ENCODE measurements around the gene CUZD1.

Gene CUZD1

DNA sequence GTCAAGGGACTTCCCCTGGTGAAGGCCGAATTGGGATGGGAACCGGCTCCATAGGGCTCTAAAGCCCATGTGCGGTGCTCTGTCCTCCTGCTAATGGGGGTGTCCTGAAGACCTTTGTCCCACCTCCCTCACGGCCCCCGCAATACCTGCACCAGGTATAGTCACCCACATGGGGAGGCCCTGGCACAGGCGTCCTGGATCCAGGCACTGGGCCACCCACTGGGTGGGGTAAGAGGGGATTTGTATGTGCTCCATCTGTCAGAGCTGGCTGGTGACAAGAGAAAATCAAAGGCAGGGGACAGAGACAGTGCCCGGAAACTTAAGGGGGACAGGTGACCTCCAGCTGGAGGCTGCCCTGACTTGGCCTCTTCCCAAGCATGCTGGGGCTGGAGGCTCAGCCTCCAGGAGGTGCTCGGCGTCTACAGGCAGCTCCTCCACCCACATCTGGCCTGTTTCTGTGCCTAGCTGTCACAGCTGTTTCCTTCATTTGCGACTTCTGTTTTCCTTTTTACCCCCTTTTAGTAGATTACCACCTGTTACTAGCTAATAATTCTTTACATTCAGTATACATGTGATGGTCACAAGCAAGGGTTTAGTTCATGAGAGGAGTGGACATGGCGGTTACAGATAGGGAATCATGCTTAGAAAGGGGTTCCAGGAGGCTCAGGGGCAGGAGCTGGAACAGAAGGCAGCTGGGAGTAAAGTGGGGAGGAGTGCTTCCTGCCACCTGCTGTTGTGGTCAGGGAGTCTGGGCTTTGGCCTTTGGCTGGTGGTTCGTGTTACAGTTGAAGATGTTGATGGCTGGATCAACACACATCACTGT lies 2.3 kb upstream of the CUZD1 start:
- TF ChIP-seq FOXP2 (optimal IDR thresholded peaks at IDR 0.05; ENCODE audit: borderline replicate concordance, extremely low read depth, extremely low read length, insufficient read depth) (no peak), TAF1 (IDR thresholded peaks at IDR 0.05; ENCODE audit: borderline replicate concordance, insufficient read depth, low read length) (no peak), SIN3A (IDR thresholded peaks at IDR 0.05; ENCODE audit: borderline replicate concordance, insufficient read depth, low read length) (no peak), POLR2AphosphoS5 (IDR thresholded peaks at IDR 0.05; ENCODE audit: low read depth, low read length) (no peak)
- TF ChIP-seq, protein P1, sequence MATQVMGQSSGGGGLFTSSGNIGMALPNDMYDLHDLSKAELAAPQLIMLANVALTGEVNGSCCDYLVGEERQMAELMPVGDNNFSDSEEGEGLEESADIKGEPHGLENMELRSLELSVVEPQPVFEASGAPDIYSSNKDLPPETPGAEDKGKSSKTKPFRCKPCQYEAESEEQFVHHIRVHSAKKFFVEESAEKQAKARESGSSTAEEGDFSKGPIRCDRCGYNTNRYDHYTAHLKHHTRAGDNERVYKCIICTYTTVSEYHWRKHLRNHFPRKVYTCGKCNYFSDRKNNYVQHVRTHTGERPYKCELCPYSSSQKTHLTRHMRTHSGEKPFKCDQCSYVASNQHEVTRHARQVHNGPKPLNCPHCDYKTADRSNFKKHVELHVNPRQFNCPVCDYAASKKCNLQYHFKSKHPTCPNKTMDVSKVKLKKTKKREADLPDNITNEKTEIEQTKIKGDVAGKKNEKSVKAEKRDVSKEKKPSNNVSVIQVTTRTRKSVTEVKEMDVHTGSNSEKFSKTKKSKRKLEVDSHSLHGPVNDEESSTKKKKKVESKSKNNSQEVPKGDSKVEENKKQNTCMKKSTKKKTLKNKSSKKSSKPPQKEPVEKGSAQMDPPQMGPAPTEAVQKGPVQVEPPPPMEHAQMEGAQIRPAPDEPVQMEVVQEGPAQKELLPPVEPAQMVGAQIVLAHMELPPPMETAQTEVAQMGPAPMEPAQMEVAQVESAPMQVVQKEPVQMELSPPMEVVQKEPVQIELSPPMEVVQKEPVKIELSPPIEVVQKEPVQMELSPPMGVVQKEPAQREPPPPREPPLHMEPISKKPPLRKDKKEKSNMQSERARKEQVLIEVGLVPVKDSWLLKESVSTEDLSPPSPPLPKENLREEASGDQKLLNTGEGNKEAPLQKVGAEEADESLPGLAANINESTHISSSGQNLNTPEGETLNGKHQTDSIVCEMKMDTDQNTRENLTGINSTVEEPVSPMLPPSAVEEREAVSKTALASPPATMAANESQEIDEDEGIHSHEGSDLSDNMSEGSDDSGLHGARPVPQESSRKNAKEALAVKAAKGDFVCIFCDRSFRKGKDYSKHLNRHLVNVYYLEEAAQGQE (IDR thresholded peaks at IDR 0.05; ENCODE audit: insufficient read depth in 1 of 2, low read depth in 2 of 2, low read length in 2 of 2) = no peak

DNA sequence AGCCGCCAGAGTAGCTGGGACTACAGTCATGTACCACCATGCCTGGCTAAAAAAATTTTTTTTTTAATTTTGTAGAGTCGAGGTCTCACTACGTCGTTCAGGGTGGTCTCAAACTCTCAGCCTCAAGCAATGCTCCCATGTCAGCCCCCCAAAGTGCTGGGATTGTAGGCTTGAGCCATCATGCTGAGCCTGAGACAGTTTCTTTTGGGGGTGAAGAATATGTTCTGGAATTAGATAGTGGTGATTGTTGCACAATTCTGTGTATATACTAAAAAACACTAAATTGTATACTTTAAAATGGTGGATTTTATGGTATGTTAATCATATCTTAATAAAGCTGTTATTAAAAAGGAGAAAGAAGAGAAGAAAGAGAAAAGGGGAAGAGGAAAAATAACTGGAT lies 1.5 kb downstream of the CUZD1 start:
- no peak for TF ChIP-seq TAF1 (IDR thresholded peaks at IDR 0.05; ENCODE audit: borderline replicate concordance, insufficient read depth, low read length)
- TF ChIP-seq FOXP2 (optimal IDR thresholded peaks at IDR 0.05; ENCODE audit: borderline replicate concordance, extremely low read depth, extremely low read length, insufficient read depth) = no peak
- TF ChIP-seq, protein P1 (IDR thresholded peaks at IDR 0.05; ENCODE audit: insufficient read depth in 1 of 2, low read depth in 2 of 2, low read length in 2 of 2) = no peak
- TF ChIP-seq POLR2AphosphoS5 (IDR thresholded peaks at IDR 0.05; ENCODE audit: low read depth, low read length) = no peak
- no peak for TF ChIP-seq SIN3A (IDR thresholded peaks at IDR 0.05; ENCODE audit: borderline replicate concordance, insufficient read depth, low read length)

DNA sequence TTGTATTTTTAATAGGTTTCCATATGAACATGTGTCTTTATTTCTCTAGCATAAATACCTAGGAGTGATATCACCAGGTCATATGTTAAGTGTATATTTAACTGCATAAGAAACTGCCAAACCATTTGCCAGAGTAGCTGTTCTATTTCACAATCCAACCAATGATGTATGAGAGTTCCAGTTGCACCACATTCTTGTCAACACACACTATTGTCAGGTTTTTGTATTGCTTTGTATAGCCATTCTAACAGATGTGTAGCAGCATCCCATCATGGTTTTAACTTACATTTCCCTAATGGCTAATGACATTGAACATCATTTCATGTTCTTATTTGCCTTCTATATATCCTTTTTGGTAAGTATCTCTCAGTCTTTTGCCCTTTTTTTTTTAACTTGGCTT lies 4.1 kb downstream of the CUZD1 start:
- TF ChIP-seq SIN3A (IDR thresholded peaks at IDR 0.05; ENCODE audit: borderline replicate concordance, insufficient read depth, low read length) = no peak
- TF ChIP-seq, protein P1 (IDR thresholded peaks at IDR 0.05; ENCODE audit: insufficient read depth in 1 of 2, low read depth in 2 of 2, low read length in 2 of 2) = no peak
- TF ChIP-seq FOXP2 (optimal IDR thresholded peaks at IDR 0.05; ENCODE audit: borderline replicate concordance, extremely low read depth, extremely low read length, insufficient read depth) = no peak
- TF ChIP-seq POLR2AphosphoS5 (IDR thresholded peaks at IDR 0.05; ENCODE audit: low read depth, low read length) = no peak
- no peak for TF ChIP-seq TAF1 (IDR thresholded peaks at IDR 0.05; ENCODE audit: borderline replicate concordance, insufficient read depth, low read length)

DNA sequence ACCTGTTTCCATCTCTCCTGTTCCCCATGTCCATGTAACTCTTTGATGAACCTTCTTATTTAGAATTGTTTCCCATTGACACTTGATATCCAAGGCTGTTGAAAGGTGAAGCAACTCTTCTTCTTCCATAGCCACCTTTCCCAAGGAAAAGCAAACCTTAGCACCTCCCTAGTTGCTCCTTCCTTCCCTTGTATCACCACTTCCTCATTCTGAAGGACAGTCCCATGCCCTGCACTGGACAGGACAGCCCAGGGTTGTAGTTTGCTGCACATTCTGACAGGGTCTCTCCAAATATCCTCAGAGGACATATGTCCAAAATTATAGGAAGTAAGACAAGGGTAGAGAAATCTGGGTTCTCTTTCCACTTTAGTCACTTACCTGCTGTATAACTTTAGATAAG lies 6.2 kb downstream of the CUZD1 start:
- no peak for TF ChIP-seq TAF1 (IDR thresholded peaks at IDR 0.05; ENCODE audit: borderline replicate concordance, insufficient read depth, low read length)
- TF ChIP-seq SIN3A (IDR thresholded peaks at IDR 0.05; ENCODE audit: borderline replicate concordance, insufficient read depth, low read length) = no peak
- TF ChIP-seq, protein P1 (IDR thresholded peaks at IDR 0.05; ENCODE audit: insufficient read depth in 1 of 2, low read depth in 2 of 2, low read length in 2 of 2) = no peak
- no peak for TF ChIP-seq FOXP2 (optimal IDR thresholded peaks at IDR 0.05; ENCODE audit: borderline replicate concordance, extremely low read depth, extremely low read length, insufficient read depth)
- TF ChIP-seq POLR2AphosphoS5 (IDR thresholded peaks at IDR 0.05; ENCODE audit: low read depth, low read length) = no peak
